Measurements from ENCODE around the gene SLC9A9.

The SLC9A9 gene

DNA sequence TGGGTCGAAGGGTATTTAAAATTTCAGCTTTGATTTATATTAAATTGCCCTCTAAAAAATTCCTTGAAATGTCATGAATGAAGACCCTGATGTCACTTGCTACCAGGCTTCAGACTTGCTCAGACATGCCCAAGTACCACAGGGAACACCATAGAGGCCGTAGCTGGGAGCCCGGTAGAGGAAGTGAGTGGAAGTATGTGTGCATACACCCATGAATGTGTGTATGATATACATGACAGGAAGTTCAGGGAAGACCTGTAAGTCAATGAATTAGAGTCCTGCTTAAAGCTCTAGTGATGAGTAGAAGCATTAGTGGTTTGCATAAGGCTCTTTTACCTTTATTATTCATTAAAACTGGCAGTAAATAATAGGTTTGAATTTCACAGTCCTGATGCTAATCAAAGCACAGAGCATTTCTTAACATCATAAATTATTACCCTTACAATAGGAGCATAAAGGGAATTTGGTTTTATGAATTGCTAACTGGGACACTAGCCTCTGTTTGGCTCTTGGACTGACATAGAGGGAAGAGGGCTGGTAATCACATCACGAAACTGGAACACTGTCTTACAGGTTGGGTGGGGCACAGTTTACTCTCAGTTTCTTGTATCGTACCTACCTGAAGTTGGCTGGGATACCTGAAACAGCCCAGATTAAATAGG lies 584.3 kb downstream of the SLC9A9 start:
- DNase-seq (ENCODE audit: low read depth in 1 of 2, low spot score in 1 of 2): no peak
- no peak overlapping the region for H3K27ac ChIP-seq (replicated peaks)
- no peaks in the 10 kb centered on the region for H3K27me3 ChIP-seq (ENCODE audit: insufficient read depth, poor library complexity, severe bottlenecking)
- TF ChIP-seq GABPA (IDR thresholded peaks at IDR 0.05; ENCODE audit: low read depth) (no peak), CTCF (IDR thresholded peaks at IDR 0.05; ENCODE audit: insufficient read depth, low read length) (no peak), SPI1 (IDR thresholded peaks at IDR 0.05; ENCODE audit: borderline replicate concordance, low read depth) (no peak), POLR2AphosphoS5 (IDR thresholded peaks at IDR 0.05; ENCODE audit: low read depth) (no peak)
- TF ChIP-seq, protein P1, sequence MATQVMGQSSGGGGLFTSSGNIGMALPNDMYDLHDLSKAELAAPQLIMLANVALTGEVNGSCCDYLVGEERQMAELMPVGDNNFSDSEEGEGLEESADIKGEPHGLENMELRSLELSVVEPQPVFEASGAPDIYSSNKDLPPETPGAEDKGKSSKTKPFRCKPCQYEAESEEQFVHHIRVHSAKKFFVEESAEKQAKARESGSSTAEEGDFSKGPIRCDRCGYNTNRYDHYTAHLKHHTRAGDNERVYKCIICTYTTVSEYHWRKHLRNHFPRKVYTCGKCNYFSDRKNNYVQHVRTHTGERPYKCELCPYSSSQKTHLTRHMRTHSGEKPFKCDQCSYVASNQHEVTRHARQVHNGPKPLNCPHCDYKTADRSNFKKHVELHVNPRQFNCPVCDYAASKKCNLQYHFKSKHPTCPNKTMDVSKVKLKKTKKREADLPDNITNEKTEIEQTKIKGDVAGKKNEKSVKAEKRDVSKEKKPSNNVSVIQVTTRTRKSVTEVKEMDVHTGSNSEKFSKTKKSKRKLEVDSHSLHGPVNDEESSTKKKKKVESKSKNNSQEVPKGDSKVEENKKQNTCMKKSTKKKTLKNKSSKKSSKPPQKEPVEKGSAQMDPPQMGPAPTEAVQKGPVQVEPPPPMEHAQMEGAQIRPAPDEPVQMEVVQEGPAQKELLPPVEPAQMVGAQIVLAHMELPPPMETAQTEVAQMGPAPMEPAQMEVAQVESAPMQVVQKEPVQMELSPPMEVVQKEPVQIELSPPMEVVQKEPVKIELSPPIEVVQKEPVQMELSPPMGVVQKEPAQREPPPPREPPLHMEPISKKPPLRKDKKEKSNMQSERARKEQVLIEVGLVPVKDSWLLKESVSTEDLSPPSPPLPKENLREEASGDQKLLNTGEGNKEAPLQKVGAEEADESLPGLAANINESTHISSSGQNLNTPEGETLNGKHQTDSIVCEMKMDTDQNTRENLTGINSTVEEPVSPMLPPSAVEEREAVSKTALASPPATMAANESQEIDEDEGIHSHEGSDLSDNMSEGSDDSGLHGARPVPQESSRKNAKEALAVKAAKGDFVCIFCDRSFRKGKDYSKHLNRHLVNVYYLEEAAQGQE (IDR thresholded peaks at IDR 0.05; ENCODE audit: insufficient replicate concordance, low read depth): no peak
- H3K4me3 ChIP-seq (replicated peaks; ENCODE audit: insufficient read depth, low read length): no peak overlapping the region

DNA sequence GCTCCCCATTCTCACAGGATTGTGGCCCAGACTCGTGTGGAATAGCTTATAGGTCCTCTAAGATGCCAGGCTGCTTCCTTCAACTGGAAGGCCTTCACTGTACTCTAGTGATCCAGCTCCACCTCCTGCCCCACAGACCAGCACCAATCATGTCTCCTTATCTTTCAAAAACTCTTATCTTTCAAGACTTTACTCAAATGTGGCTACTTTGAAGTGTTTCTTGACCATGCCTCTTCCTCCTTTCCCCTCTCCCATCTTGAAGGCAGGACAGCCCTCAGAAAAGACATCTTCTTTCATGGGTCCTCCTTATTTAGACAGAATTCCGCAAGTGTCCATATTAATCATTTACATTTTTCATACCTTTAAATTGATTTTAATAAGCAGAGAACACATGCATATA lies 586.4 kb downstream of the SLC9A9 start:
- H3K27ac ChIP-seq (replicated peaks): no peak overlapping the region
- no peak for TF ChIP-seq CTCF (IDR thresholded peaks at IDR 0.05; ENCODE audit: insufficient read depth, low read length)
- no peaks in the 10 kb centered on the region for H3K27me3 ChIP-seq (ENCODE audit: insufficient read depth, poor library complexity, severe bottlenecking)
- DNase-seq (ENCODE audit: low read depth in 1 of 2, low spot score in 1 of 2): no peak
- H3K4me3 ChIP-seq (replicated peaks; ENCODE audit: insufficient read depth, low read length): no peak overlapping the region

GRCh38 chr3:143258692-143259091 lies 589.6 kb downstream of the SLC9A9 start:
- DNase-seq (ENCODE audit: low read depth in 1 of 2, low spot score in 1 of 2): no peak
- H3K27ac ChIP-seq (replicated peaks): no peak overlapping the region
- no peaks in the 10 kb centered on the region for H3K27me3 ChIP-seq (ENCODE audit: insufficient read depth, poor library complexity, severe bottlenecking)
- TF ChIP-seq SPI1 (IDR thresholded peaks at IDR 0.05; ENCODE audit: borderline replicate concordance, low read depth) (no peak), GABPA (IDR thresholded peaks at IDR 0.05; ENCODE audit: low read depth) (no peak), POLR2AphosphoS5 (IDR thresholded peaks at IDR 0.05; ENCODE audit: low read depth) (no peak), CTCF (IDR thresholded peaks at IDR 0.05; ENCODE audit: insufficient read depth, low read length) (no peak)
- TF ChIP-seq, protein P1 (IDR thresholded peaks at IDR 0.05; ENCODE audit: insufficient replicate concordance, low read depth): no peak
- no peak overlapping the region for H3K4me3 ChIP-seq (replicated peaks; ENCODE audit: insufficient read depth, low read length)

GRCh38 chr3:143256416-143256815 lies 591.9 kb downstream of the SLC9A9 start:
- no peak overlapping the region for H3K27ac ChIP-seq (replicated peaks)
- no peak overlapping the region for H3K4me3 ChIP-seq (replicated peaks; ENCODE audit: insufficient read depth, low read length)
- TF ChIP-seq CTCF (IDR thresholded peaks at IDR 0.05; ENCODE audit: insufficient read depth, low read length): no peak
- no peak for TF ChIP-seq GABPA (IDR thresholded peaks at IDR 0.05; ENCODE audit: low read depth)
- TF ChIP-seq, protein P1 (IDR thresholded peaks at IDR 0.05; ENCODE audit: insufficient replicate concordance, low read depth): no peak
- no peak for TF ChIP-seq POLR2AphosphoS5 (IDR thresholded peaks at IDR 0.05; ENCODE audit: low read depth)
- TF ChIP-seq SPI1 (IDR thresholded peaks at IDR 0.05; ENCODE audit: borderline replicate concordance, low read depth): no peak
- DNase-seq (ENCODE audit: low read depth in 1 of 2, low spot score in 1 of 2): no peak
- no peaks in the 10 kb centered on the region for H3K27me3 ChIP-seq (ENCODE audit: insufficient read depth, poor library complexity, severe bottlenecking)

Measured in HL-60 (cell line).